HCT116 (cell line): ENCODE data around the gene VASH2. TPM values are rescaled to one million over a fixed set of nuclear protein-coding genes. Genes with fewer than 3 reads are reported as not detected.
"Not testable (repeated sequence)": the region's sequence is repeated elsewhere in the genome, so short reads cannot be mapped to it uniquely, and the experiment has no call there.

Source experiments
- ATAC-seq: fragments of 200-7000 bp; cut with Tn5 transposase; 2 replicates; pipeline ENCODE4 v1.9.1; 2020; ENCODE audit warnings: mild to moderate bottlenecking, moderate library complexity
- BruUV-seq: library from RNA; stranded (reverse); fragments of 400-500 nt; replicated peaks from 2 replicates; lab custom pipeline; 2021; lab: Mats Ljungman, UMichigan
- CTCF ChIA-PET: fragments of 300-600 bp; sonication (Branson Sonifier 250); formaldehyde crosslinking; loops from one replicate; lab custom pipeline; 2021; ENCODE audit warnings: antibody characterized with exemption; lab: Charles Lee
- POLR2A ChIA-PET: fragments of 300-600, 350-600 bp; sonication (Branson Sonifier 250); formaldehyde crosslinking; loops from one replicate; lab custom pipeline; 2021; ENCODE audit warnings: antibody characterized with exemption; lab: Charles Lee
- RAD21 ChIA-PET, 2 experiments: fragments of 300-600 bp; sonication (Branson Sonifier 250); formaldehyde crosslinking; loops; one replicate each; lab custom pipeline; 2023; ENCODE audit warnings: low total read pairs in 2 of 2; ENCODE audit not compliant: uncharacterized antibody in 2 of 2, unreplicated experiment in 2 of 2, low non-redundant PET in 1 of 2; lab: Charles Lee
- DNase-seq: peaks from one replicate; pipeline ENCODE4 v3.0.0-alpha.2; 2010; ENCODE audit warnings: low read depth, low spot score
- H2AFZ ChIP-seq: fragments of 200-600 bp; shearing (Covaris generic), sonication (generic); 2 replicates; pipeline ENCODE4 v1.6.1; 2017; ENCODE audit warnings: low read depth, mixed run types, mixed read lengths, antibody characterized with exemption, low read length; ENCODE audit not compliant: poor library complexity, severe bottlenecking
- H3K27ac ChIP-seq: 2 replicates; pipeline ENCODE4 v1.5.1; 2012; ENCODE audit warnings: low read depth, low read length
- H3K27me3 ChIP-seq: fragments of 200-600 bp; sonication (generic); 2 replicates; pipeline ENCODE4 v1.6.1; 2016; ENCODE audit warnings: mixed run types, low read length, mixed read lengths; ENCODE audit not compliant: insufficient read depth
- H3K36me3 ChIP-seq, 2 experiments: fragments of 200-500 bp in 1 of 2; fragments of 200-600 bp in 1 of 2; sonication (Bioruptor generic) in 1 of 2; sonication (generic) in 1 of 2; 2 replicates each; pipeline versions ENCODE4 v1.5.1 to v1.6.1; 2014 to 2016; ENCODE audit warnings: low read length in 2 of 2, inconsistent platforms in 1 of 2, mixed read lengths in 1 of 2, mixed run types in 1 of 2; ENCODE audit not compliant: insufficient read depth in 2 of 2, control insufficient read depth in 1 of 2
- H3K4me1 ChIP-seq, 2 experiments: fragments of 200-600 bp in 1 of 2; sonication (generic) in 1 of 2; 2 replicates each; pipeline versions ENCODE4 v1.5.1 to v1.6.1; 2012 to 2017; ENCODE audit warnings: low read length in 2 of 2, inconsistent platforms in 1 of 2, mild to moderate bottlenecking in 1 of 2, mixed read lengths in 1 of 2, mixed run types in 1 of 2, moderate library complexity in 1 of 2; ENCODE audit not compliant: insufficient read depth in 2 of 2, control insufficient read depth in 1 of 2
- H3K4me2 ChIP-seq: fragments of 200-600 bp; sonication (generic); 2 replicates; pipeline ENCODE4 v1.6.1; 2017; ENCODE audit warnings: mixed run types, low read length, mixed read lengths
- H3K4me3 ChIP-seq, 2 experiments: fragments of 200-600 bp in 1 of 2; sonication (generic) in 1 of 2; replicated peaks in 1 of 2; 2 replicates each; pipeline ENCODE4 v1.5.1; 2011 to 2016; ENCODE audit warnings: low read length in 2 of 2, control low read depth in 1 of 2, low read depth in 1 of 2, mild to moderate bottlenecking in 1 of 2, mixed read lengths in 1 of 2, mixed run types in 1 of 2
- H3K79me2 ChIP-seq: fragments of 200-600 bp; sonication (generic); 2 replicates; pipeline ENCODE4 v1.6.1; 2017; ENCODE audit warnings: mild to moderate bottlenecking, mixed run types, low read length, moderate library complexity, mixed read lengths; ENCODE audit not compliant: insufficient read depth
- H3K9ac ChIP-seq: fragments of 200-600 bp; sonication (generic); 2 replicates; pipeline ENCODE4 v1.6.1; 2016; ENCODE audit warnings: low read length, mixed read lengths
- H3K9me2 ChIP-seq: fragments of 200-600 bp; sonication (generic), shearing (Covaris generic); 2 replicates; pipeline ENCODE4 v1.6.1; 2017; ENCODE audit warnings: mixed run types, mild to moderate bottlenecking, moderate library complexity; ENCODE audit not compliant: insufficient read depth
- H3K9me3 ChIP-seq, 2 experiments: fragments of 200-500 bp in 1 of 2; fragments of 200-600 bp in 1 of 2; sonication (Bioruptor generic) in 1 of 2; sonication (generic) in 1 of 2; 2 replicates each; pipeline ENCODE4 v1.6.1; 2014 to 2017; ENCODE audit warnings: low read length in 2 of 2, mixed read lengths in 2 of 2, inconsistent platforms in 1 of 2, low read depth in 1 of 2, mild to moderate bottlenecking in 1 of 2, mixed run types in 1 of 2, moderate library complexity in 1 of 2; ENCODE audit not compliant: control insufficient read depth in 1 of 2, insufficient read depth in 1 of 2
- H4K20me1 ChIP-seq: fragments of 200-600 bp; sonication (generic), shearing (Covaris generic); 2 replicates; pipeline ENCODE4 v1.6.1; 2017; ENCODE audit warnings: mixed run types, mild to moderate bottlenecking, moderate library complexity; ENCODE audit not compliant: insufficient read depth
- ATF3 ChIP-seq: IDR thresholded peaks from 2 replicates; pipeline ENCODE4 v1.6.1; 2012
- EGR1 ChIP-seq: IDR thresholded peaks from 2 replicates; pipeline ENCODE4 v1.6.1; 2012; ENCODE audit warnings: low read depth
- FOSL1 ChIP-seq: IDR thresholded peaks from 2 replicates; pipeline ENCODE4 v1.6.1; 2012; ENCODE audit warnings: low read depth
- SRF ChIP-seq: IDR thresholded peaks from 2 replicates; pipeline ENCODE4 v1.6.1; 2012; ENCODE audit warnings: low read depth
- intact Hi-C: fragments of 100-400 bp; cut with micrococcal nuclease; formaldehyde crosslinking; loops from 2 replicates; pipeline ENCODE4 v1.10.0; 2022
- total RNA-seq: library from RNA; stranded (reverse); gene quantifications from one replicate; pipeline ENCODE4 v1.2.1, GENCODE V29; 2021; ENCODE audit not compliant: unreplicated experiment
- TF ChIP-seq, protein P1 (sequence below): IDR thresholded peaks from 2 replicates; pipeline ENCODE4 v1.6.1; 2012; ENCODE audit warnings: low read depth

VASH2 gene
- total RNA-seq, 1 experiment from 2014 or later, result 5.7 TPM

DNA sequence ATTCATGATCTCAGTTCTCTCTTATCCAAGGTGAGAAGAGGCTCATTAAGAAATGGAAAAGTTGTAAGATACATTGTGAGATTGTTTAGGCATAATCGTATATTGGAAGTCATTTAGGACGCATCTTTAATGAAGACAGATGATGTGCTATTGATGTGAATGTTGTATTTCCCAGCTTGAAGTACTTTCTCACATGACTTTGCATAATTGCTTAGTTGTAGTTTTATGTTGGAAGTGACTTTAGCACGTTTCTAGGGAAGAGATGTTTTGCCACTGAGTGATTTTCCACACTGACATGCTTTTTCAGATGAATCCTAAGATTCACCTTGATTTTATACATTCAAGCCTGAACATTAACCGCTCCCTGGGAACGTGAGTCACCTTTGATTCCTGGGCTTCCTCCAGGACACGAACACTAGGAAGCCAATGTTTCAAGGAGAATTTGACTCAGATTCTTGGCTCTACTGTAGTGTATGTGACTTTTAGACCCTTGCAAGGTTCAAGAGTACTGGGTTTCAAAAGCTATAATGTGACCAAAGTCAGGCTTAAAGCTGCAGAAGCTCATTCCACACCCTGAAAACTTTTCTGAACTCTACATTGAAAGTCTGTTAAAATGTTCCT is 37.5 kb downstream of the VASH2 start:
- Histone ChIP-seq H3K4me2 (no peak overlapping the region), H3K27me3 (no peaks in the 10 kb centered on the region), H2AFZ (no peak overlapping the region), H3K27ac (no peak overlapping the region), H3K9ac (no peak overlapping the region), H3K79me2 (no peaks in the 10 kb centered on the region), H3K4me1 (peaks cover 0 to 8% of the 10 kb centered on the region in 2 experiments; a peak in 2 of 4 replicates), H3K36me3 (peaks cover 0 to 2% of the 10 kb centered on the region in 2 experiments; a peak in 1 of 4 replicates), H3K9me3 (no peaks in the 10 kb centered on the region), H3K9me2 (no peaks in the 10 kb centered on the region), H4K20me1 (no peaks in the 10 kb centered on the region), H3K4me3 (no peak overlapping the region)
- ChIA-PET RAD21 (no interaction called here), CTCF (no interaction called here), POLR2A (no interaction called here)
- no peak for DNase-seq
- BruUV-seq, result no TSS peak
- no peak for ATAC-seq
- TF ChIP-seq FOSL1 (peak; percentile 32), EGR1 (no peak)
- intact Hi-C loops, result no loop called here

DNA sequence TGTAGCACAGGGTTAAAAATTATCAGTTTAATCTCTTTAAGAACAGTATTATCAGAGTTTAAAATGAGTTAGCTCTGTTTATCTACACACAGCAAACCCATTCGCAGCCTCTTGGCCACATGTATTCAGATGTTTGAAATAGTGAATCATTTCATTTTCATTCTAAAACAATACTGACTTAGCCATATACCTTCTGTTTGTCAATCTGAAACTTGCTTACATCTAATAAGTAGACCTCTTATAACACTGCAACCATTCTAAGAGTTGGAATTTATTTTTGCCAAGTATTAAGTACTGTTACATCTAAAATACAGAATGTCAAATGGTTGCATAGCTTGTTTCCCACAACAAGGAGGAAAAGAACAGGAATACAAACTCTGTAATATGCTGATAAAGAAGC is 39.9 kb downstream of the VASH2 start:
- CTCF ChIA-PET, result interaction anchor here (1.0 kb wide), 1 partner anchor 325 kb away, joined by 3 read pairs; no protein-coding TSS in a partner anchor
- H3K4me1 ChIP-seq, result peaks cover 0 to 8% of the 10 kb centered on the region in 2 experiments; a peak in 2 of 4 replicates

GRCh38 chr1:212993960-212994359 is 43.6 kb downstream of the VASH2 start:
- H3K4me3 ChIP-seq, result not testable (repeated sequence)

More for the DNA sequence above, 39.9 kb downstream of the VASH2 start:
- H3K79me2 ChIP-seq, result no peaks in the 10 kb centered on the region
- no peak for DNase-seq
- H3K4me2 ChIP-seq, result no peak overlapping the region
- no peaks in the 10 kb centered on the region for H4K20me1 ChIP-seq
- intact Hi-C loops, result loop anchor here (10.0 kb wide), 1 partner anchor 915 kb away; no protein-coding TSS in a partner anchor
- TF ChIP-seq SRF (no peak), ATF3 (no peak), FOSL1 (no peak)
- TF ChIP-seq, protein P1, sequence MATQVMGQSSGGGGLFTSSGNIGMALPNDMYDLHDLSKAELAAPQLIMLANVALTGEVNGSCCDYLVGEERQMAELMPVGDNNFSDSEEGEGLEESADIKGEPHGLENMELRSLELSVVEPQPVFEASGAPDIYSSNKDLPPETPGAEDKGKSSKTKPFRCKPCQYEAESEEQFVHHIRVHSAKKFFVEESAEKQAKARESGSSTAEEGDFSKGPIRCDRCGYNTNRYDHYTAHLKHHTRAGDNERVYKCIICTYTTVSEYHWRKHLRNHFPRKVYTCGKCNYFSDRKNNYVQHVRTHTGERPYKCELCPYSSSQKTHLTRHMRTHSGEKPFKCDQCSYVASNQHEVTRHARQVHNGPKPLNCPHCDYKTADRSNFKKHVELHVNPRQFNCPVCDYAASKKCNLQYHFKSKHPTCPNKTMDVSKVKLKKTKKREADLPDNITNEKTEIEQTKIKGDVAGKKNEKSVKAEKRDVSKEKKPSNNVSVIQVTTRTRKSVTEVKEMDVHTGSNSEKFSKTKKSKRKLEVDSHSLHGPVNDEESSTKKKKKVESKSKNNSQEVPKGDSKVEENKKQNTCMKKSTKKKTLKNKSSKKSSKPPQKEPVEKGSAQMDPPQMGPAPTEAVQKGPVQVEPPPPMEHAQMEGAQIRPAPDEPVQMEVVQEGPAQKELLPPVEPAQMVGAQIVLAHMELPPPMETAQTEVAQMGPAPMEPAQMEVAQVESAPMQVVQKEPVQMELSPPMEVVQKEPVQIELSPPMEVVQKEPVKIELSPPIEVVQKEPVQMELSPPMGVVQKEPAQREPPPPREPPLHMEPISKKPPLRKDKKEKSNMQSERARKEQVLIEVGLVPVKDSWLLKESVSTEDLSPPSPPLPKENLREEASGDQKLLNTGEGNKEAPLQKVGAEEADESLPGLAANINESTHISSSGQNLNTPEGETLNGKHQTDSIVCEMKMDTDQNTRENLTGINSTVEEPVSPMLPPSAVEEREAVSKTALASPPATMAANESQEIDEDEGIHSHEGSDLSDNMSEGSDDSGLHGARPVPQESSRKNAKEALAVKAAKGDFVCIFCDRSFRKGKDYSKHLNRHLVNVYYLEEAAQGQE, result no peak
- TF ChIP-seq, all 23 proteins: peak for 0
- H2AFZ ChIP-seq, result no peak overlapping the region
- no peak overlapping the region for H3K27ac ChIP-seq
- H3K27me3 ChIP-seq, result no peaks in the 10 kb centered on the region
- ChIA-PET POLR2A (no interaction called here), RAD21 (no interaction called here)
- H3K36me3 ChIP-seq, result peaks cover 0 to 8% of the 10 kb centered on the region in 2 experiments; a peak in 2 of 4 replicates
- BruUV-seq, result no TSS peak
- H3K9me3 ChIP-seq, result no peaks in the 10 kb centered on the region
- no peak overlapping the region for H3K4me3 ChIP-seq
- no peak for ATAC-seq
- H3K9me2 ChIP-seq, result no peaks in the 10 kb centered on the region
- H3K9ac ChIP-seq, result no peak overlapping the region

More at GRCh38 chr1:212993960-212994359, 43.6 kb downstream of the VASH2 start:
- H3K4me1 ChIP-seq, H3K27me3 ChIP-seq, DNase-seq, H3K27ac ChIP-seq, H3K36me3 ChIP-seq, RAD21 ChIA-PET, H2AFZ ChIP-seq, POLR2A ChIA-PET, H3K9ac ChIP-seq, ATAC-seq, BruUV-seq, H3K9me3 ChIP-seq, H3K9me2 ChIP-seq, H3K79me2 ChIP-seq, H4K20me1 ChIP-seq, H3K4me2 ChIP-seq: not testable (repeated sequence)
- intact Hi-C loops, result loop anchor here (2.0 to 10.0 kb wide), 2 partner anchors 537 to 919 kb away; no protein-coding TSS in a partner anchor
- CTCF ChIA-PET, result interaction anchor here (1.0 to 3.0 kb wide), 4 partner anchors 10 to 329 kb away, joined by 3 to 13 read pairs (median 8); no protein-coding TSS in a partner anchor
